GM18517 (cell line): ENCODE results near the gene CEP131.

ENCODE experiments used
- ATAC-seq: cut with Tn5 transposase; IDR thresholded peaks from one replicate; pipeline ENCODE4 v1.9.1; 2021; ENCODE audit warnings: mild to moderate bottlenecking, moderate library complexity; ENCODE audit not compliant: unreplicated experiment

The CEP131 gene

GRCh38 chr17:81170727-81171494, 51.9 kb downstream of the CEP131 start:
- no peak for ATAC-seq

GRCh38 chr17:81169870-81170309, 52.9 kb downstream of the CEP131 start:
- ATAC-seq, result no peak

- ATAC-seq, result no peak
Observed at GRCh38 chr17:81167638-81168037, 55.1 kb downstream of the CEP131 start.

- ATAC-seq, result no peak
Observed at GRCh38 chr17:81167194-81167524, 55.6 kb downstream of the CEP131 start.

GRCh38 chr17:81166033-81166492, 56.7 kb downstream of the CEP131 start, which contains the start of gene AATK:
Gene AATK (minus strand): TSS chr17:81166221. CDS start chr17:81165992, 229 bp downstream.
- no peak for ATAC-seq

- no peak for ATAC-seq
Observed at GRCh38 chr17:81165246-81166032, 57.3 kb downstream of the CEP131 start, which contains the start of gene PVALEF. Gene PVALEF (plus strand): TSS chr17:81165507. CDS start chr17:81181227, 15,720 bp downstream.

GRCh38 chr17:81164371-81165245, 58.2 kb downstream of the CEP131 start:
- no peak for ATAC-seq

GRCh38 chr17:81163703-81164370, 58.9 kb downstream of the CEP131 start:
- no peak for ATAC-seq

- no peak for ATAC-seq
Observed at GRCh38 chr17:81163051-81163695, 59.6 kb downstream of the CEP131 start.

- ATAC-seq, result no peak
Observed at GRCh38 chr17:81162491-81162890, 60.3 kb downstream of the CEP131 start.

- no peak for ATAC-seq
Observed at GRCh38 chr17:81161972-81162371, 60.8 kb downstream of the CEP131 start.

GRCh38 chr17:81161536-81161935, 61.2 kb downstream of the CEP131 start:
- ATAC-seq, result no peak

GRCh38 chr17:81160747-81161453, 61.9 kb downstream of the CEP131 start:
- ATAC-seq, result no peak

GRCh38 chr17:81160306-81160705, 62.5 kb downstream of the CEP131 start:
- ATAC-seq, result no peak

- ATAC-seq, result no peak
Observed at GRCh38 chr17:81159611-81160265, 63.0 kb downstream of the CEP131 start.

- ATAC-seq, result no peak
Observed at GRCh38 chr17:81158688-81159590, 63.8 kb downstream of the CEP131 start.

- no peak for ATAC-seq
Observed at GRCh38 chr17:81157848-81158687, 64.7 kb downstream of the CEP131 start.
